GM10266 (cell line): Measurements from ENCODE around the gene TCAP.
A peak's percentile ranks its signal among the peaks of the same experiment; 100 is the strongest.

ENCODE experiments used
- DNase-seq: peaks from one replicate; pipeline ENCODE4 v3.0.0; 2012; ENCODE audit errors: extremely low spot score
- CTCF ChIP-seq: IDR thresholded peaks from 2 replicates; pipeline ENCODE4 v1.5.1; 2012; ENCODE audit warnings: mild to moderate bottlenecking, low read depth; ENCODE audit not compliant: control insufficient read depth, insufficient read depth; ENCODE audit errors: missing control alignments

Gene TCAP

GRCh38 chr17:39663688-39664580 lies 1.2 kb upstream of the TCAP start:
- DNase-seq = no peak

GRCh38 chr17:39665642-39666224 lies 584 bp downstream of the TCAP start:
- TF ChIP-seq CTCF = no peak
- DNase-seq = no peak

More at GRCh38 chr17:39663688-39664580, 1.2 kb upstream of the TCAP start:
- no peak for TF ChIP-seq CTCF

GRCh38 chr17:39666231-39666600 lies 1.1 kb downstream of the TCAP start:
- no peak for TF ChIP-seq CTCF
- DNase-seq = no peak

GRCh38 chr17:39666601-39667261 lies 1.6 kb downstream of the TCAP start:
- no peak for DNase-seq
- no peak for TF ChIP-seq CTCF

GRCh38 chr17:39667262-39667944 lies 2.3 kb downstream of the TCAP start:
- peak; percentile 58 for DNase-seq
- TF ChIP-seq CTCF = no peak

GRCh38 chr17:39667945-39668924 lies 3.1 kb downstream of the TCAP start, which contains the start of gene PNMT:
TSS of gene PNMT (plus strand) at chr17:39668453. CDS start at chr17:39668476, 23 bp downstream.
- DNase-seq = peak; percentile 81
- peak; percentile 79 for TF ChIP-seq CTCF
